Neural crest cell (in vitro differentiated cells): ENCODE measurements around the gene PLAC8L1. TPM values are rescaled to one million over a fixed set of nuclear protein-coding genes. Genes with fewer than 3 reads are reported as not detected.

ENCODE experiments used
- DNase-seq: peaks from one replicate; pipeline ENCODE4 v3.0.0; 2021; ENCODE audit warnings: low read depth, mixed read lengths, low spot score
- H3K27ac Mint-ChIP-seq: one replicate; pipeline ENCODE4 v1.8.0; 2021; ENCODE audit warnings: mild to moderate bottlenecking, mixed read lengths; ENCODE audit not compliant: unreplicated experiment
- H3K27me3 Mint-ChIP-seq: 2 replicates; pipeline ENCODE4 v1.8.0; 2021; ENCODE audit warnings: low read depth, mild to moderate bottlenecking, mixed read lengths
- H3K36me3 Mint-ChIP-seq: 2 replicates; pipeline ENCODE4 v1.8.0; 2021; ENCODE audit warnings: low read depth, mild to moderate bottlenecking, mixed read lengths
- H3K4me1 Mint-ChIP-seq: 2 replicates; pipeline ENCODE4 v1.8.0; 2021; ENCODE audit warnings: mixed read lengths
- H3K4me3 Mint-ChIP-seq: one replicate; pipeline ENCODE4 v1.8.0; 2021; ENCODE audit warnings: mild to moderate bottlenecking, mixed read lengths
- H3K9me3 Mint-ChIP-seq: 2 replicates; pipeline ENCODE4 v1.8.0; 2021; ENCODE audit warnings: mixed read lengths
- CTCF ChIP-seq: fragments of 200-600 bp; sonication (generic); conservative IDR thresholded peaks from 2 replicates; pipeline ENCODE4 v1.5.0; 2021; ENCODE audit warnings: antibody characterized with exemption, mild to moderate bottlenecking
- total RNA-seq: library from RNA; stranded (reverse); gene quantifications from 2 replicates; pipeline ENCODE4 v1.2.1, GENCODE V29; 2021

The PLAC8L1 gene
- total RNA-seq, 1 donor from 2014 or later, result 1.8 TPM

- H3K27me3 Mint-ChIP-seq, result peaks cover 7% of the 10 kb centered on the region
- no peak for DNase-seq
- no peaks in the 10 kb centered on the region for H3K4me1 Mint-ChIP-seq
- H3K4me3 Mint-ChIP-seq, result no peak overlapping the region
- H3K27ac Mint-ChIP-seq, result no peak overlapping the region
- no peaks in the 10 kb centered on the region for H3K9me3 Mint-ChIP-seq
- H3K36me3 Mint-ChIP-seq, result no peaks in the 10 kb centered on the region
- TF ChIP-seq CTCF, result no peak
Measured at GRCh38 chr5:146072595-146072994, 32.8 kb downstream of the PLAC8L1 start.

- Mint-ChIP-seq H3K9me3 (no peaks in the 10 kb centered on the region), H3K4me3 (no peak overlapping the region), H3K27me3 (peaks cover 7% of the 10 kb centered on the region), H3K4me1 (no peaks in the 10 kb centered on the region), H3K36me3 (no peaks in the 10 kb centered on the region), H3K27ac (no peak overlapping the region)
- no peak for TF ChIP-seq CTCF
- no peak for DNase-seq
Measured at GRCh38 chr5:146071171-146071570, 34.2 kb downstream of the PLAC8L1 start.

GRCh38 chr5:146070746-146071145 is 34.6 kb downstream of the PLAC8L1 start:
- DNase-seq, result no peak
- H3K27me3 Mint-ChIP-seq, result peaks cover 7% of the 10 kb centered on the region
- H3K4me1 Mint-ChIP-seq, result no peaks in the 10 kb centered on the region
- H3K27ac Mint-ChIP-seq, result no peak overlapping the region
- H3K4me3 Mint-ChIP-seq, result no peak overlapping the region
- no peaks in the 10 kb centered on the region for H3K9me3 Mint-ChIP-seq
- H3K36me3 Mint-ChIP-seq, result no peaks in the 10 kb centered on the region
- TF ChIP-seq CTCF, result no peak

- TF ChIP-seq CTCF, result no peak
- no peaks in the 10 kb centered on the region for H3K4me1 Mint-ChIP-seq
- H3K27me3 Mint-ChIP-seq, result peaks cover 7% of the 10 kb centered on the region
- DNase-seq, result no peak
- no peak overlapping the region for H3K27ac Mint-ChIP-seq
- no peaks in the 10 kb centered on the region for H3K36me3 Mint-ChIP-seq
- H3K4me3 Mint-ChIP-seq, result no peak overlapping the region
- no peaks in the 10 kb centered on the region for H3K9me3 Mint-ChIP-seq
Measured at GRCh38 chr5:146069780-146070099, 35.6 kb downstream of the PLAC8L1 start.

GRCh38 chr5:146068977-146069779 is 36.2 kb downstream of the PLAC8L1 start:
- no peak for DNase-seq
- Mint-ChIP-seq H3K36me3 (no peaks in the 10 kb centered on the region), H3K27ac (no peak overlapping the region), H3K4me1 (no peaks in the 10 kb centered on the region), H3K9me3 (no peaks in the 10 kb centered on the region), H3K27me3 (peaks cover 5% of the 10 kb centered on the region), H3K4me3 (no peak overlapping the region)
- no peak for TF ChIP-seq CTCF
